HG03064 (cell line): ENCODE results near the gene TMEM126A.
"Not testable (repeated sequence)": the region's sequence is repeated elsewhere in the genome, so short reads cannot be mapped to it uniquely, and the experiment has no call there.

Experiments
- ATAC-seq: cut with Tn5 transposase; IDR thresholded peaks from one replicate; pipeline ENCODE4 v1.9.1; 2021; ENCODE audit warnings: low read depth; ENCODE audit not compliant: unreplicated experiment

Gene TMEM126A

GRCh38 chr11:85647604-85648299 lies at the start of gene TMEM126A:
Gene TMEM126A (plus strand): TSS chr11:85647967. CDS start chr11:85650256, 2,289 bp downstream.
- peak; percentile 100 for ATAC-seq

GRCh38 chr11:85599083-85599482 lies 48.7 kb upstream of the TMEM126A start:
- no peak for ATAC-seq

- no peak for ATAC-seq
These were observed 45.1 kb upstream of the TMEM126A start for GRCh38 chr11:85602526-85603213.

- no peak for ATAC-seq
These were observed 44.5 kb upstream of the TMEM126A start for GRCh38 chr11:85603220-85603619.

- ATAC-seq: not testable (repeated sequence)
These were observed 41.5 kb upstream of the TMEM126A start for GRCh38 chr11:85606237-85606636.

- ATAC-seq: not testable (repeated sequence)
These were observed 39.1 kb upstream of the TMEM126A start for GRCh38 chr11:85608621-85609020.

GRCh38 chr11:85609286-85609685 lies 38.5 kb upstream of the TMEM126A start:
- ATAC-seq: not testable (repeated sequence)

GRCh38 chr11:85611643-85612042 lies 36.1 kb upstream of the TMEM126A start:
- ATAC-seq: not testable (repeated sequence)

- ATAC-seq: no peak
These were observed 28.3 kb upstream of the TMEM126A start for GRCh38 chr11:85619499-85619898.

- ATAC-seq: no peak
These were observed 27.5 kb upstream of the TMEM126A start for GRCh38 chr11:85620256-85620655.

- ATAC-seq: no peak
These were observed 21.3 kb upstream of the TMEM126A start for GRCh38 chr11:85626496-85626895.

GRCh38 chr11:85627332-85627997 lies 20.3 kb upstream of the TMEM126A start, which contains the start of gene DLG2:
Gene DLG2 (minus strand): TSS chr11:85627344.
- no peak for ATAC-seq

- ATAC-seq: peak; percentile 99
These were observed 19.6 kb upstream of the TMEM126A start, which contains the start of gene TMEM126B for GRCh38 chr11:85627998-85628770. Gene TMEM126B (plus strand): TSS chr11:85628593. CDS start chr11:85628608, 15 bp downstream.

GRCh38 chr11:85628771-85629341 lies 18.9 kb upstream of the TMEM126A start:
- peak; percentile 6 for ATAC-seq

- ATAC-seq: no peak
These were observed 13.0 kb upstream of the TMEM126A start for GRCh38 chr11:85634747-85635146.

GRCh38 chr11:85643191-85643614 lies 4.6 kb upstream of the TMEM126A start:
- ATAC-seq: no peak

GRCh38 chr11:85647078-85647477 lies 689 bp upstream of the TMEM126A start:
- no peak for ATAC-seq

GRCh38 chr11:85651118-85651517 lies 3.4 kb downstream of the TMEM126A start:
- ATAC-seq: no peak

GRCh38 chr11:85652786-85653447 lies 5.2 kb downstream of the TMEM126A start:
- ATAC-seq: no peak

GRCh38 chr11:85654343-85654742 lies 6.6 kb downstream of the TMEM126A start:
- not testable (repeated sequence) for ATAC-seq
